ENCODE data around the gene FAM32A.

DNA sequence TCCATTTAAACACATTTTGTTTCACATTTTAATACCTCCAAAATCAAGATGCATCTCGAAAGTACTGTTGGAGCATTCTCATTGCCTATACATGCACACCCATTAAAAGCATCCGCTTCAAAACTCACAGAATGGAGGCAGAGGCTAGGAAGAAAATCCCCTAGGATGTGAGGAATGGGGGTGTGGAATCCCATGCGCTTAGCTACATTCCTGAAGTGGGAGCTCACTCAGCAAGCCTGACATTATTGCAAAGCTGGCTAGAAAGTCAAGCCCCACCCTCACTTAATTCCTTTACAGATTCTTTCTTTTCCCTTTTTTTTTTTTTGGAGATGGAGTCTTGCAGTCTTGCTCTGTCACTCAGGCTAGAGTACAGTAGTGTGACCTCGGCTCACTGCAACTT is 4.6 kb upstream of the FAM32A start:
- TF ChIP-seq, protein P1, sequence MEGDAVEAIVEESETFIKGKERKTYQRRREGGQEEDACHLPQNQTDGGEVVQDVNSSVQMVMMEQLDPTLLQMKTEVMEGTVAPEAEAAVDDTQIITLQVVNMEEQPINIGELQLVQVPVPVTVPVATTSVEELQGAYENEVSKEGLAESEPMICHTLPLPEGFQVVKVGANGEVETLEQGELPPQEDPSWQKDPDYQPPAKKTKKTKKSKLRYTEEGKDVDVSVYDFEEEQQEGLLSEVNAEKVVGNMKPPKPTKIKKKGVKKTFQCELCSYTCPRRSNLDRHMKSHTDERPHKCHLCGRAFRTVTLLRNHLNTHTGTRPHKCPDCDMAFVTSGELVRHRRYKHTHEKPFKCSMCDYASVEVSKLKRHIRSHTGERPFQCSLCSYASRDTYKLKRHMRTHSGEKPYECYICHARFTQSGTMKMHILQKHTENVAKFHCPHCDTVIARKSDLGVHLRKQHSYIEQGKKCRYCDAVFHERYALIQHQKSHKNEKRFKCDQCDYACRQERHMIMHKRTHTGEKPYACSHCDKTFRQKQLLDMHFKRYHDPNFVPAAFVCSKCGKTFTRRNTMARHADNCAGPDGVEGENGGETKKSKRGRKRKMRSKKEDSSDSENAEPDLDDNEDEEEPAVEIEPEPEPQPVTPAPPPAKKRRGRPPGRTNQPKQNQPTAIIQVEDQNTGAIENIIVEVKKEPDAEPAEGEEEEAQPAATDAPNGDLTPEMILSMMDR (IDR thresholded peaks at IDR 0.05): no peak
- TF ChIP-seq EP300 (IDR thresholded peaks at IDR 0.05; ENCODE audit: borderline replicate concordance in 1 of 2, low read depth in 1 of 2, low read length in 1 of 2): no peak
- TF ChIP-seq, protein P2, sequence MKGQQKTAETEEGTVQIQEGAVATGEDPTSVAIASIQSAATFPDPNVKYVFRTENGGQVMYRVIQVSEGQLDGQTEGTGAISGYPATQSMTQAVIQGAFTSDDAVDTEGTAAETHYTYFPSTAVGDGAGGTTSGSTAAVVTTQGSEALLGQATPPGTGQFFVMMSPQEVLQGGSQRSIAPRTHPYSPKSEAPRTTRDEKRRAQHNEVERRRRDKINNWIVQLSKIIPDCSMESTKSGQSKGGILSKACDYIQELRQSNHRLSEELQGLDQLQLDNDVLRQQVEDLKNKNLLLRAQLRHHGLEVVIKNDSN (IDR thresholded peaks at IDR 0.05; ENCODE audit: borderline replicate concordance, low read depth): no peak
- TF ChIP-seq RFX5 (IDR thresholded peaks at IDR 0.05; ENCODE audit: low read length): no peak
- TF ChIP-seq TAF1 (IDR thresholded peaks at IDR 0.05; ENCODE audit: borderline replicate concordance, low read depth, low read length): no peak
- no peak for TF ChIP-seq POLR2AphosphoS5 (IDR thresholded peaks at IDR 0.05; ENCODE audit: low read depth, low read length)
- TF ChIP-seq YY1 (IDR thresholded peaks at IDR 0.05; ENCODE audit: low read depth): no peak
- no peak for TF ChIP-seq SIN3A (IDR thresholded peaks at IDR 0.05; ENCODE audit: borderline replicate concordance, low read depth, low read length)

All from SK-N-SH (cell line).